Stomach (tissue), 9 donors: Measurements from ENCODE around the gene PPP1R3E. TPM values are rescaled to one million over a fixed set of nuclear protein-coding genes. Genes with fewer than 3 reads are reported as not detected.

ENCODE experiments used
- DNase-seq, 2 donors: peaks; one replicate each; pipeline versions ENCODE4 v3.0.0 to v3.0.0-alpha.2; 2013 to 2019
- H3K27ac ChIP-seq, 5 donors: fragments of 200-600 bp in 4 of 5; sonication (generic) in 4 of 5; one replicate each; pipeline ENCODE4 v1.5.1; 2013 to 2019; ENCODE audit warnings: mild to moderate bottlenecking in 1 of 5, moderate library complexity in 1 of 5
- H3K27me3 ChIP-seq, 3 donors: fragments of 200-600 bp; sonication (generic); one replicate each; pipeline ENCODE4 v1.5.1; 2017 to 2019; ENCODE audit warnings: mixed run types in 1 of 3
- H3K36me3 ChIP-seq, 4 donors: fragments of 200-600 bp; sonication (generic); 1 replicate in 3 of 4; 2 replicates in 1 of 4; pipeline ENCODE4 v1.5.1; 2016 to 2019
- H3K4me1 ChIP-seq, 4 donors: fragments of 200-600 bp; sonication (generic); one replicate each; pipeline ENCODE4 v1.5.1; 2016 to 2019
- H3K4me3 ChIP-seq, 4 donors: fragments of 200-600 bp; sonication (generic) in 3 of 4; one replicate each; pipeline ENCODE4 v1.5.1; 2016 to 2019; ENCODE audit warnings: mild to moderate bottlenecking in 1 of 4
- H3K9me3 ChIP-seq, 4 donors: fragments of 200-600 bp; sonication (generic); one replicate each; pipeline ENCODE4 v1.5.1; 2016 to 2019
- CTCF ChIP-seq, 7 experiments: fragments of 450-650 bp in 4 of 7; fragments of 200-600 bp in 3 of 7; sonication (generic) in 3 of 7; IDR thresholded peaks; one replicate each; pipeline ENCODE4 v1.5.1; 2016 to 2019; ENCODE audit warnings: antibody characterized with exemption in 7 of 7, control low read depth in 2 of 7, mild to moderate bottlenecking in 1 of 7
- EP300 ChIP-seq: sonication (generic); formaldehyde crosslinking; IDR thresholded peaks from one replicate; pipeline ENCODE4 v1.6.1; 2017; ENCODE audit warnings: antibody characterized with exemption
- POLR2A ChIP-seq, 4 donors: fragments of 450-650 bp; IDR thresholded peaks; one replicate each; pipeline ENCODE4 v1.6.1; 2016; ENCODE audit warnings: antibody characterized with exemption in 4 of 4, control low read depth in 2 of 4, mild to moderate bottlenecking in 1 of 4, moderate library complexity in 1 of 4
- POLR2AphosphoS5 ChIP-seq, 3 donors: sonication (generic); formaldehyde crosslinking; IDR thresholded peaks; one replicate each; pipeline ENCODE4 v1.6.1; 2016; ENCODE audit warnings: antibody characterized with exemption in 3 of 3
- WGBS, 5 donors: extraction: QIAGEN DNeasy Blood & Tissue Kit in 3 of 5; methylation state at CpG; one replicate each; pipeline versions ENCODE4 v1.1.5 to v1.1.7; 2013 to 2018; 5-methylcytosine and 5-hydroxymethylcytosine counted together
- intact Hi-C: fragments of 100-400 bp; cut with DNase I; formaldehyde crosslinking; loops from one replicate; pipeline ENCODE4 v1.15.1; 2023; ENCODE audit warnings: low total_unique reads
- polyA plus RNA-seq, 3 donors: library from polyadenylated mRNA; stranded (reverse); fragments of 200-250 nt; gene quantifications; one replicate each; pipeline ENCODE4 v1.2.3, GENCODE V29; 2013
- total RNA-seq, 5 donors: library from RNA; depleted of rRNA; stranded (reverse); fragments of >200 nt; gene quantifications; one replicate each; pipeline versions ENCODE4 v1.1.0 to v1.2.3, GENCODE V29; 2014 to 2016
- donor health status: healthy with polysubstance abuse.
- donor health status: Bipolar disorder and iron deficiency.
- donor health status: healthy.

PPP1R3E gene
- total and polyA plus RNA-seq, 8 donors, result 1.7 to 17.6 (median 11.5) TPM

- H3K27ac ChIP-seq, result peak within 1 kb of the TSS; percentile 96 to 100 (median 98)
- H3K4me1 ChIP-seq, result peaks cover 19 to 36% (median 29%) of the 10 kb centered on the region in 4 donors
- peaks cover 27 to 41% (median 36%) of the 10 kb centered on the region in 4 donors for H3K36me3 ChIP-seq
- no peaks in the 10 kb centered on the region for H3K9me3 ChIP-seq
- peak within 1 kb of the TSS; percentile 90 to 96 (median 92) for H3K4me3 ChIP-seq
- WGBS, 5 donors, result 3 to 12% (median 5%) methylated on average over 24 to 63 of the region's 63 CpGs
- TF ChIP-seq EP300 (no peak), POLR2AphosphoS5 (IDR thresholded peaks at IDR 0.05) (peak; percentile 45 to 92 (median 63)), POLR2A (IDR thresholded peaks at IDR 0.05) (peak in 1 of 4 donors; percentile 0), CTCF (IDR thresholded peaks at IDR 0.05) (no peak)
- intact Hi-C loops, result loop anchor here (10.0 kb wide), 2 partner anchors 144 to 244 kb away; partner anchors contain the start of genes AP1G2 and NGDN
- H3K27me3 ChIP-seq, result no peaks in the 10 kb centered on the region
- peak; percentile 100 for DNase-seq
Observed at GRCh38 chr14:23320584-23321571, 18.2 kb upstream of the PPP1R3E start, which contains the start of gene PABPN1. PABPN1 (plus strand) TSS chr14:23321457; CDS start chr14:23321470, 13 bp downstream.

- DNase-seq, result no peak
- Histone ChIP-seq H3K36me3 (peaks cover 22 to 36% (median 32%) of the 10 kb centered on the region in 4 donors), H3K27me3 (no peaks in the 10 kb centered on the region), H3K4me3 (peak overlapping the region; percentile 37 to 41 (median 38)), H3K4me1 (peaks cover 19 to 36% (median 29%) of the 10 kb centered on the region in 4 donors), H3K27ac (peak overlapping the region; percentile 89 to 100 (median 95)), H3K9me3 (no peaks in the 10 kb centered on the region)
- 88 to 93% (median 91%) methylated on average over 17 of the region's 17 CpGs for WGBS, 5 donors
- no peak for TF ChIP-seq POLR2AphosphoS5 (IDR thresholded peaks at IDR 0.05)
- no peak for TF ChIP-seq EP300
- TF ChIP-seq POLR2A (IDR thresholded peaks at IDR 0.05), result no peak
- TF ChIP-seq CTCF (IDR thresholded peaks at IDR 0.05), result no peak
- intact Hi-C loops, result loop anchor here (10.0 kb wide), 2 partner anchors 145 to 245 kb away; partner anchors contain the start of genes AP1G2 and NGDN
Observed at GRCh38 chr14:23319746-23320583, 17.3 kb upstream of the PPP1R3E start.

- peaks cover 0 to 35% (median 21%) of the 10 kb centered on the region in 4 donors for H3K36me3 ChIP-seq
- DNase-seq, result no peak
- peaks cover 5 to 10% (median 8%) of the 10 kb centered on the region in 4 donors for H3K4me1 ChIP-seq
- 83 to 89% (median 86%) methylated on average over 5 of the region's 5 CpGs for WGBS, 5 donors
- TF ChIP-seq POLR2AphosphoS5 (IDR thresholded peaks at IDR 0.05), result no peak
- H3K27me3 ChIP-seq, result no peaks in the 10 kb centered on the region
- no peak overlapping the region for H3K27ac ChIP-seq
- no peaks in the 10 kb centered on the region for H3K9me3 ChIP-seq
- intact Hi-C loops, result no loop called here
- H3K4me3 ChIP-seq, result no peak overlapping the region
Observed at GRCh38 chr14:23316300-23316699, 13.6 kb upstream of the PPP1R3E start.

GRCh38 chr14:23310546-23310945 lies 7.9 kb upstream of the PPP1R3E start:
- H3K36me3 ChIP-seq, result peaks cover 0 to 60% (median 49%) of the 10 kb centered on the region in 4 donors
- H3K4me1 ChIP-seq, result peaks cover 36 to 53% (median 50%) of the 10 kb centered on the region in 4 donors
- TF ChIP-seq CTCF (IDR thresholded peaks at IDR 0.05) (no peak), EP300 (no peak), POLR2A (IDR thresholded peaks at IDR 0.05) (no peak), POLR2AphosphoS5 (IDR thresholded peaks at IDR 0.05) (no peak)
- intact Hi-C loops, result no loop called here
- DNase-seq, result no peak
- no peaks in the 10 kb centered on the region for H3K27me3 ChIP-seq
- no peaks in the 10 kb centered on the region for H3K9me3 ChIP-seq
- H3K27ac ChIP-seq, result no peak overlapping the region
- no peak overlapping the region for H3K4me3 ChIP-seq
- 83 to 100% (median 91%) methylated on average over 1 of the region's 1 CpG for WGBS, 5 donors
